Suprapubic skin (tissue), 4 donors: ENCODE measurements around the gene AAK1.

Source experiments
- POLR2A ChIP-seq, 2 donors: fragments of 450-650 bp; IDR thresholded peaks; one replicate each; pipeline ENCODE4 v1.6.1; 2017; ENCODE audit warnings: antibody characterized with exemption in 2 of 2, mild to moderate bottlenecking in 2 of 2, moderate library complexity in 2 of 2
- POLR2AphosphoS5 ChIP-seq, 3 donors: sonication (generic); formaldehyde crosslinking; IDR thresholded peaks; one replicate each; pipeline ENCODE4 v1.6.1; 2017; ENCODE audit warnings: antibody characterized with exemption in 3 of 3
- TF ChIP-seq, protein P1 (sequence below), 2 donors: fragments of 200-600 bp in 1 of 2; fragments of 450-650 bp in 1 of 2; sonication (generic) in 1 of 2; IDR thresholded peaks; one replicate each; pipeline ENCODE4 v1.5.1; 2016 to 2019; ENCODE audit warnings: antibody characterized with exemption in 2 of 2, mild to moderate bottlenecking in 1 of 2, moderate library complexity in 1 of 2

- TF ChIP-seq, protein P1, sequence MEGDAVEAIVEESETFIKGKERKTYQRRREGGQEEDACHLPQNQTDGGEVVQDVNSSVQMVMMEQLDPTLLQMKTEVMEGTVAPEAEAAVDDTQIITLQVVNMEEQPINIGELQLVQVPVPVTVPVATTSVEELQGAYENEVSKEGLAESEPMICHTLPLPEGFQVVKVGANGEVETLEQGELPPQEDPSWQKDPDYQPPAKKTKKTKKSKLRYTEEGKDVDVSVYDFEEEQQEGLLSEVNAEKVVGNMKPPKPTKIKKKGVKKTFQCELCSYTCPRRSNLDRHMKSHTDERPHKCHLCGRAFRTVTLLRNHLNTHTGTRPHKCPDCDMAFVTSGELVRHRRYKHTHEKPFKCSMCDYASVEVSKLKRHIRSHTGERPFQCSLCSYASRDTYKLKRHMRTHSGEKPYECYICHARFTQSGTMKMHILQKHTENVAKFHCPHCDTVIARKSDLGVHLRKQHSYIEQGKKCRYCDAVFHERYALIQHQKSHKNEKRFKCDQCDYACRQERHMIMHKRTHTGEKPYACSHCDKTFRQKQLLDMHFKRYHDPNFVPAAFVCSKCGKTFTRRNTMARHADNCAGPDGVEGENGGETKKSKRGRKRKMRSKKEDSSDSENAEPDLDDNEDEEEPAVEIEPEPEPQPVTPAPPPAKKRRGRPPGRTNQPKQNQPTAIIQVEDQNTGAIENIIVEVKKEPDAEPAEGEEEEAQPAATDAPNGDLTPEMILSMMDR (IDR thresholded peaks at IDR 0.05) = no peak
- TF ChIP-seq POLR2AphosphoS5 (IDR thresholded peaks at IDR 0.05) = no peak
- no peak for TF ChIP-seq POLR2A (IDR thresholded peaks at IDR 0.05)
These were observed 46.4 kb downstream of the AAK1 start for GRCh38 chr2:69597105-69597504.
